GM23338 (cell line): ENCODE data around the gene COTL1. TPM values are rescaled to one million over a fixed set of nuclear protein-coding genes. Genes with fewer than 3 reads are reported as not detected.

Experiments used
- ATAC-seq: fragments of 200-7000 bp; cut with Tn5 transposase; 3 replicates; pipeline ENCODE4 v1.9.1; 2020
- DNase-seq: peaks from one replicate; pipeline ENCODE4 v3.0.0-alpha.2; 2015; ENCODE audit warnings: low spot score
- H2AFZ ChIP-seq: fragments of 200-600 bp; sonication (generic); 2 replicates; pipeline ENCODE4 v1.8.0; 2016; ENCODE audit warnings: antibody characterized with exemption, mild to moderate bottlenecking, moderate library complexity
- H3F3A ChIP-seq: fragments of 200-600 bp; sonication (generic); replicated peaks from 2 replicates; pipeline ENCODE4 v1.8.0; 2017; ENCODE audit warnings: antibody characterized with exemption, mixed run types, low read depth
- H3K27ac ChIP-seq: fragments of 200-600 bp; sonication (generic); 2 replicates; pipeline ENCODE4 v1.6.1; 2016; ENCODE audit warnings: low read depth
- H3K27me3 ChIP-seq: fragments of 200-600 bp; sonication (generic); 2 replicates; pipeline ENCODE4 v1.8.0; 2016; ENCODE audit warnings: mild to moderate bottlenecking, mixed run types, moderate library complexity; ENCODE audit not compliant: insufficient read depth
- H3K36me3 ChIP-seq: fragments of 200-600 bp; sonication (generic); 2 replicates; pipeline ENCODE4 v1.8.0; 2016; ENCODE audit warnings: mild to moderate bottlenecking; ENCODE audit not compliant: insufficient read depth
- H3K4me1 ChIP-seq: fragments of 200-600 bp; sonication (generic); 2 replicates; pipeline ENCODE4 v1.8.0; 2016; ENCODE audit warnings: mild to moderate bottlenecking, moderate library complexity; ENCODE audit not compliant: insufficient read depth
- H3K4me2 ChIP-seq: fragments of 200-600 bp; sonication (generic); 2 replicates; pipeline ENCODE4 v1.7.1; 2017; ENCODE audit warnings: mixed run types
- H3K4me3 ChIP-seq: fragments of 200-600 bp; sonication (generic); 2 replicates; pipeline ENCODE4 v1.6.1; 2016; ENCODE audit warnings: mixed run types
- H3K79me2 ChIP-seq: fragments of 200-600 bp; sonication (generic); replicated peaks from 2 replicates; pipeline ENCODE4 v1.8.0; 2017; ENCODE audit warnings: mild to moderate bottlenecking; ENCODE audit not compliant: insufficient read depth
- H3K9me2 ChIP-seq: fragments of 200-600 bp; sonication (generic); 2 replicates; pipeline ENCODE4 v1.8.0; 2017; ENCODE audit not compliant: insufficient read depth
- H4K20me1 ChIP-seq: fragments of 200-600 bp; sonication (generic); replicated peaks from 2 replicates; pipeline ENCODE4 v1.8.0; 2017; ENCODE audit warnings: mild to moderate bottlenecking; ENCODE audit not compliant: insufficient read depth
- H3K27ac Mint-ChIP-seq: 2 replicates; pipeline ENCODE4 v1.8.0; 2020; ENCODE audit warnings: inconsistent platforms, mild to moderate bottlenecking, moderate library complexity, mixed read lengths
- H3K27me3 Mint-ChIP-seq: 3 replicates; pipeline ENCODE4 v1.8.0; 2022; ENCODE audit warnings: low read depth, mild to moderate bottlenecking, moderate library complexity, mixed read lengths, inconsistent platforms; ENCODE audit not compliant: insufficient read depth, poor library complexity
- H3K36me3 Mint-ChIP-seq: 3 replicates; pipeline ENCODE4 v1.8.0; 2021; ENCODE audit warnings: low read depth, mild to moderate bottlenecking, inconsistent platforms, moderate library complexity, mixed read lengths
- H3K4me1 Mint-ChIP-seq: 3 replicates; pipeline ENCODE4 v1.8.0; 2020; ENCODE audit warnings: mild to moderate bottlenecking, inconsistent platforms, mixed read lengths
- H3K4me3 Mint-ChIP-seq: 3 replicates; pipeline ENCODE4 v1.8.0; 2021; ENCODE audit warnings: moderate library complexity, mild to moderate bottlenecking, inconsistent platforms, mixed read lengths
- H3K9me3 Mint-ChIP-seq: 3 replicates; pipeline ENCODE4 v1.8.0; 2020; ENCODE audit warnings: moderate library complexity, mild to moderate bottlenecking, inconsistent platforms, mixed read lengths
- EZH2 ChIP-seq: fragments of 200-600 bp; sonication (generic); IDR thresholded peaks from one replicate; pipeline ENCODE4 v1.8.0; 2017; ENCODE audit warnings: antibody characterized with exemption, mild to moderate bottlenecking, low read depth; ENCODE audit not compliant: unreplicated experiment
- EZH2phosphoT487 ChIP-seq: fragments of 200-600 bp; sonication (generic); IDR thresholded peaks from one replicate; pipeline ENCODE4 v1.8.1; 2018; ENCODE audit warnings: antibody characterized with exemption; ENCODE audit not compliant: unreplicated experiment
- POLR2AphosphoS5 ChIP-seq: IDR thresholded peaks from 2 replicates; pipeline ENCODE4 v1.6.1; 2016; ENCODE audit warnings: antibody characterized with exemption, low read depth
- ZNF114 ChIP-seq: fragments of 250-450 bp; sonication (Bioruptor Pico); IDR thresholded peaks from 2 replicates; pipeline ENCODE4 v1.5.0; 2020; ENCODE audit warnings: mild to moderate bottlenecking, moderate library complexity
- polyA plus RNA-seq: library from polyadenylated mRNA; unstranded; fragments of >200 nt; fragmentation: Nextera tagmentation; extraction: Ambion mirVana; gene quantifications from 2 replicates; pipeline ENCODE4 v1.2.1, GENCODE V29; 2016
- total RNA-seq: library from RNA; depleted of rRNA; stranded (reverse); fragments of >200 nt; shearing (Covaris generic); gene quantifications from 2 replicates; pipeline ENCODE4 v1.2.3, GENCODE V29; 2014
- TF ChIP-seq, protein P1 (sequence below): IDR thresholded peaks from 2 replicates; pipeline ENCODE4 v1.6.1; 2016; ENCODE audit warnings: antibody characterized with exemption
- TF ChIP-seq, protein P2 (sequence below): IDR thresholded peaks from one replicate; pipeline ENCODE4 v1.6.1; 2018; ENCODE audit warnings: antibody characterized with exemption; ENCODE audit not compliant: unreplicated experiment
- TF ChIP-seq, protein P3 (sequence below): fragments of 250-450 bp; sonication (Bioruptor Pico); IDR thresholded peaks from 2 replicates; pipeline ENCODE4 v1.5.0; 2020; ENCODE audit warnings: mild to moderate bottlenecking, moderate library complexity

The COTL1 gene
- total and polyA plus RNA-seq, 2 experiments from 2014 or later: 117 to 166 TPM

DNA sequence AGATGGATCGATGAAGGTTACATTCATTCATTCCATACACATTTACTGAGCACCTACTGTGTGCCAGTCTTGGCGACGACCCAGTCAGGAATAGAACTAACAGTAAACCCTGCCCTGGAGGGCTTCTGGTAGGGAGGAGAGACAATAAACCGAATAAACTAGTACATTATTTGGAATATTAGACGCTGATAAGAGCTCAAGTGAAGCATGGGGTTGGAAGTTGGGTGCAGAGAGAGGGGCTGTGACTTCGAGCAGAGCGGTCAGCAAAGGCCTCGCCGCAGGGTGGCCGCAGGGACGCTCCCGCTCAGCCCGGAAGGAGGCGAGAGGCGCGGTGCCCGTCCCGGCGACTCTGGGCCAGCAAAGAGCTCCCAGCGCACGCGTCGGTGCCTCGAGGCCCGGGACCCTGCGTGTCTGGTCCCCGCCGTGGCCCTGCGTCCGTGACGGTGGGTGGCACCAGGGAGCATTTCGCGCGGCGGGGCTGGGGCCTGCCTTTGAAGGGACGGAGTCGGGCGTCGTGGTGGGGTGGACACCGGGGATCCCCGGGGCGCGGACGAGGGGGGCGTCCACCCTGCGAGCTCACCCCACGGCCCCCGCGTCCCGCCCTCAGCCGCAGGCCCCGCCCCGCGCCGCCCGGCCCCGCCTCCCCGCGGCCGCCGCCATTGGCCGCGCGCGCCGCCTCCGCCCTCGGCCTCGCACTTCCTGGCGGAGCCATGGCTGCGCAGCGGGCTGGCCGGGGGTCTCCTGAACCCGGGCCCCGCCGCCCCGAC, 30.1 kb upstream of the COTL1 start, which contains the start of gene KLHL36:
KLHL36 (plus strand) TSS at position 684 of the 767 bp plus-strand sequence. CDS start 2,357 bp downstream, outside the sequence.
- Mint-ChIP-seq H3K27me3 (peaks cover 4% of the 10 kb centered on the region), H3K27ac (no peak within 1 kb of the TSS), H3K36me3 (peaks cover 10% of the 10 kb centered on the region), H3K4me1 (peaks cover 8% of the 10 kb centered on the region; the same call in 2 of the 3 replicates), H3K4me3 (peak within 1 kb of the TSS; percentile 80), H3K9me3 (no peaks in the 10 kb centered on the region)
- Histone ChIP-seq H3K4me1 (no peaks in the 10 kb centered on the region; the same call in 1 of the 2 replicates), H3K27ac (no peak within 1 kb of the TSS), H3K36me3 (no peaks in the 10 kb centered on the region), H3K79me2 (no peaks in the 10 kb centered on the region), H3K4me3 (peak within 1 kb of the TSS; percentile 82), H2AFZ (peak within 1 kb of the TSS; percentile 77; the same call in 1 of the 2 replicates), H3K9me2 (no peaks in the 10 kb centered on the region), H4K20me1 (no peaks in the 10 kb centered on the region; the same call in 1 of the 2 replicates), H3K27me3 (peaks cover 16% of the 10 kb centered on the region), H3K4me2 (peak within 1 kb of the TSS; percentile 97), H3F3A (peaks cover 8% of the 10 kb centered on the region)
- TF ChIP-seq ZNF114 (no peak), EZH2phosphoT487 (no peak), EZH2 (no peak), POLR2AphosphoS5 (peak; percentile 37; the same call in 1 of the 2 replicates)
- TF ChIP-seq, protein P1, sequence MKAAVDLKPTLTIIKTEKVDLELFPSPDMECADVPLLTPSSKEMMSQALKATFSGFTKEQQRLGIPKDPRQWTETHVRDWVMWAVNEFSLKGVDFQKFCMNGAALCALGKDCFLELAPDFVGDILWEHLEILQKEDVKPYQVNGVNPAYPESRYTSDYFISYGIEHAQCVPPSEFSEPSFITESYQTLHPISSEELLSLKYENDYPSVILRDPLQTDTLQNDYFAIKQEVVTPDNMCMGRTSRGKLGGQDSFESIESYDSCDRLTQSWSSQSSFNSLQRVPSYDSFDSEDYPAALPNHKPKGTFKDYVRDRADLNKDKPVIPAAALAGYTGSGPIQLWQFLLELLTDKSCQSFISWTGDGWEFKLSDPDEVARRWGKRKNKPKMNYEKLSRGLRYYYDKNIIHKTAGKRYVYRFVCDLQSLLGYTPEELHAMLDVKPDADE: no peak
- TF ChIP-seq, protein P2, sequence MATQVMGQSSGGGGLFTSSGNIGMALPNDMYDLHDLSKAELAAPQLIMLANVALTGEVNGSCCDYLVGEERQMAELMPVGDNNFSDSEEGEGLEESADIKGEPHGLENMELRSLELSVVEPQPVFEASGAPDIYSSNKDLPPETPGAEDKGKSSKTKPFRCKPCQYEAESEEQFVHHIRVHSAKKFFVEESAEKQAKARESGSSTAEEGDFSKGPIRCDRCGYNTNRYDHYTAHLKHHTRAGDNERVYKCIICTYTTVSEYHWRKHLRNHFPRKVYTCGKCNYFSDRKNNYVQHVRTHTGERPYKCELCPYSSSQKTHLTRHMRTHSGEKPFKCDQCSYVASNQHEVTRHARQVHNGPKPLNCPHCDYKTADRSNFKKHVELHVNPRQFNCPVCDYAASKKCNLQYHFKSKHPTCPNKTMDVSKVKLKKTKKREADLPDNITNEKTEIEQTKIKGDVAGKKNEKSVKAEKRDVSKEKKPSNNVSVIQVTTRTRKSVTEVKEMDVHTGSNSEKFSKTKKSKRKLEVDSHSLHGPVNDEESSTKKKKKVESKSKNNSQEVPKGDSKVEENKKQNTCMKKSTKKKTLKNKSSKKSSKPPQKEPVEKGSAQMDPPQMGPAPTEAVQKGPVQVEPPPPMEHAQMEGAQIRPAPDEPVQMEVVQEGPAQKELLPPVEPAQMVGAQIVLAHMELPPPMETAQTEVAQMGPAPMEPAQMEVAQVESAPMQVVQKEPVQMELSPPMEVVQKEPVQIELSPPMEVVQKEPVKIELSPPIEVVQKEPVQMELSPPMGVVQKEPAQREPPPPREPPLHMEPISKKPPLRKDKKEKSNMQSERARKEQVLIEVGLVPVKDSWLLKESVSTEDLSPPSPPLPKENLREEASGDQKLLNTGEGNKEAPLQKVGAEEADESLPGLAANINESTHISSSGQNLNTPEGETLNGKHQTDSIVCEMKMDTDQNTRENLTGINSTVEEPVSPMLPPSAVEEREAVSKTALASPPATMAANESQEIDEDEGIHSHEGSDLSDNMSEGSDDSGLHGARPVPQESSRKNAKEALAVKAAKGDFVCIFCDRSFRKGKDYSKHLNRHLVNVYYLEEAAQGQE: no peak
- TF ChIP-seq, protein P3, sequence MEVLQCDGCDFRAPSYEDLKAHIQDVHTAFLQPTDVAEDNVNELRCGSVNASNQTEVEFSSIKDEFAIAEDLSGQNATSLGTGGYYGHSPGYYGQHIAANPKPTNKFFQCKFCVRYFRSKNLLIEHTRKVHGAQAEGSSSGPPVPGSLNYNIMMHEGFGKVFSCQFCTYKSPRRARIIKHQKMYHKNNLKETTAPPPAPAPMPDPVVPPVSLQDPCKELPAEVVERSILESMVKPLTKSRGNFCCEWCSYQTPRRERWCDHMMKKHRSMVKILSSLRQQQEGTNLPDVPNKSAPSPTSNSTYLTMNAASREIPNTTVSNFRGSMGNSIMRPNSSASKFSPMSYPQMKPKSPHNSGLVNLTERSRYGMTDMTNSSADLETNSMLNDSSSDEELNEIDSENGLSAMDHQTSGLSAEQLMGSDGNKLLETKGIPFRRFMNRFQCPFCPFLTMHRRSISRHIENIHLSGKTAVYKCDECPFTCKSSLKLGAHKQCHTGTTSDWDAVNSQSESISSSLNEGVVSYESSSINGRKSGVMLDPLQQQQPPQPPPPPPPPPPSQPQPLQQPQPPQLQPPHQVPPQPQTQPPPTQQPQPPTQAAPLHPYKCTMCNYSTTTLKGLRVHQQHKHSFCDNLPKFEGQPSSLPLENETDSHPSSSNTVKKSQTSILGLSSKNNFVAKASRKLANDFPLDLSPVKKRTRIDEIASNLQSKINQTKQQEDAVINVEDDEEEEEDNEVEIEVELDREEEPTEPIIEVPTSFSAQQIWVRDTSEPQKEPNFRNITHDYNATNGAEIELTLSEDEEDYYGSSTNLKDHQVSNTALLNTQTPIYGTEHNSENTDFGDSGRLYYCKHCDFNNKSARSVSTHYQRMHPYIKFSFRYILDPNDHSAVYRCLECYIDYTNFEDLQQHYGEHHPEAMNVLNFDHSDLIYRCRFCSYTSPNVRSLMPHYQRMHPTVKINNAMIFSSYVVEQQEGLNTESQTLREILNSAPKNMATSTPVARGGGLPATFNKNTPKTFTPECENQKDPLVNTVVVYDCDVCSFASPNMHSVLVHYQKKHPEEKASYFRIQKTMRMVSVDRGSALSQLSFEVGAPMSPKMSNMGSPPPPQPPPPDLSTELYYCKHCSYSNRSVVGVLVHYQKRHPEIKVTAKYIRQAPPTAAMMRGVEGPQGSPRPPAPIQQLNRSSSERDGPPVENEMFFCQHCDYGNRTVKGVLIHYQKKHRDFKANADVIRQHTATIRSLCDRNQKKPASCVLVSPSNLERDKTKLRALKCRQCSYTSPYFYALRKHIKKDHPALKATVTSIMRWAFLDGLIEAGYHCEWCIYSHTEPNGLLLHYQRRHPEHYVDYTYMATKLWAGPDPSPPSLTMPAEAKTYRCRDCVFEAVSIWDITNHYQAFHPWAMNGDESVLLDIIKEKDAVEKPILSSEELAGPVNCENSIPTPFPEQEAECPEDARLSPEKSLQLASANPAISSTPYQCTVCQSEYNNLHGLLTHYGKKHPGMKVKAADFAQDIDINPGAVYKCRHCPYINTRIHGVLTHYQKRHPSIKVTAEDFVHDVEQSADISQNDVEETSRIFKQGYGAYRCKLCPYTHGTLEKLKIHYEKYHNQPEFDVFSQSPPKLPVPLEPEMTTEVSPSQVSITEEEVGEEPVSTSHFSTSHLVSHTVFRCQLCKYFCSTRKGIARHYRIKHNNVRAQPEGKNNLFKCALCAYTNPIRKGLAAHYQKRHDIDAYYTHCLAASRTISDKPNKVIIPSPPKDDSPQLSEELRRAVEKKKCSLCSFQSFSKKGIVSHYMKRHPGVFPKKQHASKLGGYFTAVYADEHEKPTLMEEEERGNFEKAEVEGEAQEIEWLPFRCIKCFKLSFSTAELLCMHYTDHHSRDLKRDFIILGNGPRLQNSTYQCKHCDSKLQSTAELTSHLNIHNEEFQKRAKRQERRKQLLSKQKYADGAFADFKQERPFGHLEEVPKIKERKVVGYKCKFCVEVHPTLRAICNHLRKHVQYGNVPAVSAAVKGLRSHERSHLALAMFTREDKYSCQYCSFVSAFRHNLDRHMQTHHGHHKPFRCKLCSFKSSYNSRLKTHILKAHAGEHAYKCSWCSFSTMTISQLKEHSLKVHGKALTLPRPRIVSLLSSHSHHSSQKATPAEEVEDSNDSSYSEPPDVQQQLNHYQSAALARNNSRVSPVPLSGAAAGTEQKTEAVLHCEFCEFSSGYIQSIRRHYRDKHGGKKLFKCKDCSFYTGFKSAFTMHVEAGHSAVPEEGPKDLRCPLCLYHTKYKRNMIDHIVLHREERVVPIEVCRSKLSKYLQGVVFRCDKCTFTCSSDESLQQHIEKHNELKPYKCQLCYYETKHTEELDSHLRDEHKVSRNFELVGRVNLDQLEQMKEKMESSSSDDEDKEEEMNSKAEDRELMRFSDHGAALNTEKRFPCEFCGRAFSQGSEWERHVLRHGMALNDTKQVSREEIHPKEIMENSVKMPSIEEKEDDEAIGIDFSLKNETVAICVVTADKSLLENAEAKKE (CRISPR knock-in tag): no peak
- ATAC-seq (peak; percentile 67), DNase-seq (peak; percentile 65)
